HG03066 (cell line): ENCODE results near the gene SEMA3C.

Experiments
- ATAC-seq: cut with Tn5 transposase; IDR thresholded peaks from one replicate; pipeline ENCODE4 v1.9.1; 2021; ENCODE audit warnings: low read depth; ENCODE audit not compliant: unreplicated experiment

SEMA3C gene

GRCh38 chr7:80890426-80891258, 28.2 kb downstream of the SEMA3C start:
- ATAC-seq = no peak

- no peak for ATAC-seq
These were observed 29.3 kb downstream of the SEMA3C start for GRCh38 chr7:80889525-80889924.

DNA sequence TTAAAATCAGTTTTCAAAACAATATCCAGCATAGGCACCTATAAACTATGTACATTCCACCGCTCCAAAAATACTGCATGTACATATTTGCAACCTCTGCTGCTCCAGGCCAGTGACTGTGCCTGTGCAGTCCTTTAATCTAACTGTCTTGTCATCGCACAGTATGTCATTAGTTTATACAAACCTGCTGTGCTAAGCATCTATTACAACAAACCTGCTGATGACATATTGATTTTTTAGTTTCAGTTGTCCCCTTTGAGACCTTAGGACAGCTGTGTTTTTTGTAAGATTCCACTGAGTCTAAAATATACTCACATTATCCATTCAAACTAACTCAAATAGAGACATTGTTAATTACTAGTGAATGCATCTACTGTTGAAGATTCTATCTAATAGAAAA, 33.1 kb downstream of the SEMA3C start:
- no peak for ATAC-seq

- ATAC-seq = no peak
These were observed 34.2 kb downstream of the SEMA3C start for GRCh38 chr7:80884511-80885195.

DNA sequence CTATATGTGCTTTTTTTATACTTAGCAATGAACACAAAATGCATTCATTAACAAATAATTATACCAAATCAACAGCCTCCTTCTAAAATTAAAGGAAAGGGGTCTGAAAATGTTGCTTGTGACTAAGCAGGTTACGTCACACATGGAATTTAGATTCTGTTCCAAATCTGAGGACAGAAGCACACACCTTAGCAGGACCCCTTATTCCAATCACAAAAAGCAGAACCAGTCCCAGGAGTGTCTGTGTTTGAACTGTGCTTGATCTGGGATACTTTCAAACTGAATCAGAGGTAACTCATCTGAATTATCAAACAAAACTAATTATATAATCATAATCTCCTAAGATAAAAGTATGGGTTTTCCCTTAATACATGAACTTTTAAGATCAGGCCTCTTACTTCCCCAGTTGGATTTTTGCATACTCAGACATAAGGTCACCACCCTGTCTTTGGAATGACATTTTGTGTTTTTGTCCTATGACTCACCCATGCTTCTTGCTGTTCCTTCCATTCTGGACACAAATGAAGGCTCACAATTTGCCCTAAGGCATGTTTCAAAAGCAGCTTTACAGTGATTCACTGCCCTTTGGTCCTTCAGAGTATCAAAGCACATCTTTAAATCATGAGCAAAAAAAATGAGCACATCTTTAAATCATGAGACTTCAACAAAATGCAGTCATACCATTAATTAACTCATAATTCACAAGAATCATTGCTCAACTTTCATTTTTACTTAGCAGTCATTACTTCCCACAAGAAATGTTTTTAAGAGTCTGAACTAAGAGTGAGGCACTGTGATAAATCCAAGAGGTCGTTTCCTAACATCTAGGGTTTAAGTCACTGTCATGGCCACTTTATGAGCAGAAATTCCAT, 35.5 kb downstream of the SEMA3C start:
- no peak for ATAC-seq

GRCh38 chr7:80882213-80882801, 36.5 kb downstream of the SEMA3C start:
- no peak for ATAC-seq

GRCh38 chr7:80881351-80881900, 37.4 kb downstream of the SEMA3C start:
- no peak for ATAC-seq

GRCh38 chr7:80879849-80880248, 39.0 kb downstream of the SEMA3C start:
- ATAC-seq = no peak

DNA sequence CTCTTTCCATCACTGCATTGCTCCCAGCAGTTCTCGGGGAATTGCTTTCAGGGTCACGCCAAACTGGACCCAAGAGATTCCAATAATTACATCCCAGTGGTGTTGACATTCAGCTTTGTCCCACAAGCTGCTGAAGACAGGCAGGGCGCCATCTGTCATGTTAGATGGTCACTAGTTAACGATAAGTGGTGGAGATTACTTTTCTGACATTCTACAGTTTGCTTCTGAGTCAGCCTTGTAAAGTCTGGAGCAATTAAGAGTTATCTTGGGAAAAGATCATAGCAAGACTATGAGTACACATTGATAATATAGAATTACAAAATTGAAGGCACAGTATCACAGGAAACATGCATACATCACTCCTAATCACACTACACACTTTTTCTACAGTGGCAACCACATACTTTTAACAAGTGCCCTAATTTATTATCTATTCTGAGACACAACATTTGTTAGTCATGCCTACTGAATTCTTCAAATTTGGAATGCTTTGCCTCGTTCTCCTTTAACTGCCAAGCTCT, 41.9 kb downstream of the SEMA3C start:
- no peak for ATAC-seq

DNA sequence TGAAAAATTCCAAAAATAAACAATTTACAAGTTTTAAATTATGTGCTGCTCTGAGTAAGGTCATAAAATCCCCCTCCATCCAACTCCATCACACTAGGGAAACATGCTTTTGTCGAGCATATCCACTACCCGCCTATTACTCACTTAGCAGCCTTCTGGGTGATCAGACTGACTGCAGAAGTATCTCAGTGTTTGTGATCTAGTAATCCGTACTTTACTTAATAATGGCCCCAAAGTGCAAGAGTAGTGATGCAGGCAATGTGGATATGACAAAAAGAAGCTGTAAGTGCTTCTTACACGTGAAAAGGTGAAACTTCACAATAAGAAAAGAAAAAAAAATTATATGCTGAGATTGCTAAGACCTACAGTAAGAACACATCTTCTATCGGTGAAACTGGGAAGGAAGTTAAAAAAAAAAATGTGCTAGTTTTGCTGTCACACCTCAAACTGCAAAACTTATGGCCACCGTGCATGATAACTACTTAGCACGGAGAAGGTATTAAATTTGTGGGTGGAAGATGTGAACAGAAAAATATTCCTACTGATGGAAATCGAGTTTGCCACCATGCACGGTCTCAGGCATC, 43.2 kb downstream of the SEMA3C start:
- no peak for ATAC-seq

GRCh38 chr7:80873140-80873539, 45.7 kb downstream of the SEMA3C start:
- ATAC-seq = no peak

- ATAC-seq = no peak
These were observed 47.6 kb downstream of the SEMA3C start for GRCh38 chr7:80871228-80871627.

GRCh38 chr7:80870813-80871212, 48.0 kb downstream of the SEMA3C start:
- no peak for ATAC-seq

DNA sequence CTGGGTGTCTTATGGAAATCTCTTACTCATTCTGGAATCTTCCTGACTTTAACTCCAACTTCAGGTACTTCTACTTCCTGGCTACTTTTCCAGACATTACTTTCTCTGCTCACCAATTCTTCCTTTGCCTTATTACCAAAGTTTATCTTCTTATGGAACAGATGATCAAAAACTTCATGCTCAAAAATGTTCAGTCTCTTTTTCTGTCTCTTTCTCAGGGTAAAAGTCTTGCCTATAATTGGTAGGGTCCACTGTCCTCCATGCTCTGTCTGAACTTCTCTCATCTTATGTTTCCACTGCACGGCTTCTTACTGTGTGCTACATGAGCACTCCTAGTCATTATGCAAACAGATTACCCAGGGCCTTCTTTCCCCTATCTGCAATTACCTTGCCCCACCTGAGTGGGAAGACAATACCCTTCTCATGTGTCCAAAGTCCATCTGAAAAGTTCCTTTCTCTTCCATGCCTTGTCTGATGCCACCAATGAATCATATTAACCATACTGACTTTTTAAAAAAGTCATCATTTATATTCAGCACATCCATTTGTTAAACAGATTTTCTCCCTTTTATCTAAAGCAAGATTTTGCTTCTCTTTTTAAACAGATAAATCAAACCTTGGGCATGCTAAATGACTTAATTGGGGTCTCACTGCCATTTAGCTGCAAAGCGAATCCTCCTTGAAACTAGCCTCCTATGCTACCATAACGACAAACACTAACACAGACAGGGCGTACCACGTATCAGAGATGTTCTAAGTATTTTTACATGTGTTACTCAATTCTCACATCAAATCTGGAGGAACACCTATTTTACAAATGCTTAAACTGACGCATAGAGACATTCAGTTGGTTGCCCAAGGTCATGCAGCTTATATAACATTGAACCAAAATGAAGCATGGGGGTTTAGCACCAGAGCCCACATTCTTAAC, 48.8 kb downstream of the SEMA3C start:
- ATAC-seq = no peak

GRCh38 chr7:80869106-80869784, 49.6 kb downstream of the SEMA3C start:
- no peak for ATAC-seq

- no peak for ATAC-seq
These were observed 50.3 kb downstream of the SEMA3C start for GRCh38 chr7:80868566-80868965.

GRCh38 chr7:80860554-80860953, 58.3 kb downstream of the SEMA3C start:
- ATAC-seq = no peak

DNA sequence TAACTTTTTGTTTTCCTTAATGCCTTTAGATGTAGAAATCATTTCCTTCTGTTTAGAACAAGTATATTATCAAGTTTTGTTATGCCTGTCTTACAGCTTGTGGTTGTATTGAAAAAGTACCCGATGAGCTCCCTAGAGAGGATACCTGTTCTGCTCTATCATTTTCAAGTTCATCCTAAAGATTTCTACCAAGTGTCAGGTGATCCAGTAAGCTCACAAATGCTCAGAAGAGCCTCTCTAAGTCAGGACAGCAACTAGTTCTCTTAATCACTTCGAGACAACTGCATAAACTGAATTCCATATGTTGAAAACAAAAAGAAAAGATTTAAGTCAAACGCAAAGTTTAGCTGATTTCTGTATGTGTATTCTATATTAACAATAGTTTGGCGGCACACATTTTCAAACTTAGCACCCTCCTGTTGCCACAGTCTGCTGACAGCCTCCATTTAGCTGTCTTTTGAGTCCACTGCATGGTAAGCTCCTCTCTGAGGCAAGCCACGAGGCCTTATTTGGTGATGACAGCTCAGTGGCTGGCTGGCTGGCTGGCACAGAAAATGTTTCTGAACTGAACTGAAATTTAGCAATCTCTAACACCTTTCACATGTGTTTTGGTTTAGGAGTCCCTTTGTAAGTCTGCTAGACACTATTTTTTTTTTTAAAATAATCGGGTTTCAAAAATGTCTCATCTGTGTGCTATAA, 59.4 kb downstream of the SEMA3C start:
- no peak for ATAC-seq
